ENCODE data around the gene AP2A2. TPM values are rescaled to one million over a fixed set of nuclear protein-coding genes. Genes with fewer than 3 reads are reported as not detected.

Gene AP2A2
- total RNA-seq, 1 experiment from 2014 or later: 55.5 TPM

DNA sequence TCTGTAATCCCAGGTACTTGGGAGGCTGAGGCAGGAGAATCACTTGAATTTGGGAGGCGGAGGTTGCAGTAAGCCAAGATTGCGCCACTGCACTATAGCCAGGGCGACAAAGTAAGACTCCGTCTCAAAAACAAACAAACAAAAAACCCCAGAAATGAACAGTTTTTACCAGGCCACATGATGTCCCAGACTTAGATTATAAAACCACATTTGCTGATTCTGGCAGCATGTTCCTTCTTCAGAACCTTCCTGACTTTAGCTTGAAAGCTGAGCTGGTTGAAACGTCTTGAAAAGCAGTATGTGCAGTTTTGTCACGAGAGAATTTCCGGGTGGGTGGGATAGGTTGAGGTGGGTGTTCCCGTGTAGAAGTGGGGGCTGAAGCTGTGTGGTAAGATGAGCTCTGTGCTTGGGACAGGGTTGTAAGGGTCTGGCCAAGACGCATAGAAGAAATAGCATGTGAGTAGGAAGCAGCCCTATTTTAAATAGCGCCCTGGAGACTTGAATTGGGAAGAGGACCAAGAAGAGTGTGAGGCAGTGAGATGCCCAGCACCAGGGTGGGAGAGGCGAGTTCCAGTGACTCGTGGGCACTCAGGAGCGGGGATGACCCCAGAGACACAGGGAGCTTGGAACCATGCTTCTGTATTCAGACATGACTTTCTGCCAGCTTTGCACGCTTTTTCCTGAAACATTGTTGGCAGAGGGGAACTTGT lies 7.6 kb downstream of the AP2A2 start:
- Histone ChIP-seq H3K9me2 (ENCODE audit: insufficient read depth) (no peaks in the 10 kb centered on the region), H2AFZ (ENCODE audit: low read depth, low read length, poor library complexity, severe bottlenecking) (no peak overlapping the region), H3K79me2 (ENCODE audit: insufficient read depth, low read length) (peaks cover 94% of the 10 kb centered on the region), H3K9ac (ENCODE audit: low read length) (no peak overlapping the region), H3K4me3 (replicated peaks in 1 of 2; ENCODE audit: low read depth in 1 of 2, low read length in 2 of 2) (no peak overlapping the region), H3K4me2 (ENCODE audit: low read length) (no peak overlapping the region), H3K27ac (ENCODE audit: low read depth, low read length) (no peak overlapping the region), H3K4me1 (ENCODE audit: control insufficient read depth in 1 of 2, insufficient read depth in 2 of 2, low read length in 2 of 2) (peaks cover 0 to 9% of the 10 kb centered on the region in 2 experiments; a peak in 1 of 4 replicates), H3K36me3 (ENCODE audit: control insufficient read depth in 1 of 2, insufficient read depth in 2 of 2, low read length in 2 of 2) (peaks cover 0 to 4% of the 10 kb centered on the region in 2 experiments; a peak in 1 of 4 replicates), H3K9me3 (ENCODE audit: control insufficient read depth in 1 of 2, insufficient read depth in 1 of 2, low read depth in 1 of 2, low read length in 2 of 2) (no peaks in the 10 kb centered on the region), H4K20me1 (ENCODE audit: insufficient read depth) (no peaks in the 10 kb centered on the region), H3K27me3 (ENCODE audit: insufficient read depth, low read length) (no peaks in the 10 kb centered on the region)
- no peak for TF ChIP-seq ZFX (IDR thresholded peaks at IDR 0.05)
- TF ChIP-seq SIN3A (IDR thresholded peaks at IDR 0.05; ENCODE audit: low read depth): no peak
- TF ChIP-seq ELF1 (IDR thresholded peaks at IDR 0.05; ENCODE audit: borderline replicate concordance, low read depth): no peak
- no peak for TF ChIP-seq ZNF274 (IDR thresholded peaks at IDR 0.05; ENCODE audit: low read depth, low read length)
- no peak for TF ChIP-seq JUND (IDR thresholded peaks at IDR 0.05)
- TF ChIP-seq POLR2AphosphoS5 (IDR thresholded peaks at IDR 0.05; ENCODE audit: low read depth, low read length): no peak
- TF ChIP-seq TCF7L2 (IDR thresholded peaks at IDR 0.05; ENCODE audit: borderline replicate concordance, extremely low read depth, insufficient read depth, insufficient read length): no peak
- ATAC-seq (no peak), DNase-seq (ENCODE audit: low read depth, low spot score) (no peak)
- BruUV-seq (replicated peaks): no TSS peak
- ChIA-PET CTCF (no interaction called here), POLR2A (no interaction called here), RAD21 (ENCODE audit: low non-redundant PET in 1 of 2, low total read pairs in 2 of 2, uncharacterized antibody in 2 of 2, unreplicated experiment in 2 of 2) (no interaction called here)
- intact Hi-C loops (cut with micrococcal nuclease): no loop called here

DNA sequence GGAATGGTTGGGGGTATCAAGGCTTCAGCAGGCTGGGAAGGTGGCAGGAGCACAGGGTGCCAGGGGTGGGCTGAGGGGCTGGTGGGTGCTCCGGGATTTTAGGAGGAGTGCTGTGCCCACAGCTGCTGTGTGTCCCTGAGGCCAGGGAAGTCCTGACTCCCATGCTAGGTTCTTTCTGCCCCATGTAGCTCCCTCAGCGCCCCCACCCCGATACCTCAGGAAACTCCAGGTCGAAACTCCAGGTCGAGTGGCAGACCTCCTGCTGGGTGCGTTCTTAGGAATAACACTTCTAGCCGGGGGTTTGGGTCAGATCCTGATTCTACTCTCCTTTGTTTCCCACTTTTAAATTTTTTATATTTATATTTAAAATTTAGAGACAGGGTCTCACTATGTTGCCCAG lies 8.3 kb downstream of the AP2A2 start:
- no peak overlapping the region for H3K9ac ChIP-seq (ENCODE audit: low read length)
- no peak overlapping the region for H3K27ac ChIP-seq (ENCODE audit: low read depth, low read length)
- H3K4me3 ChIP-seq (replicated peaks in 1 of 2; ENCODE audit: low read depth in 1 of 2, low read length in 2 of 2): no peak overlapping the region
- H3K36me3 ChIP-seq (ENCODE audit: control insufficient read depth in 1 of 2, insufficient read depth in 2 of 2, low read length in 2 of 2): 0 out of 4 replicates have a peak, but pooled peaks cover 0 to 4% of the 10 kb centered on the region in 2 experiments
- no TSS peak for BruUV-seq (replicated peaks)
- DNase-seq (ENCODE audit: low read depth, low spot score) (no peak), ATAC-seq (no peak)
- H3K9me2 ChIP-seq (ENCODE audit: insufficient read depth): no peaks in the 10 kb centered on the region
- no peaks in the 10 kb centered on the region for H4K20me1 ChIP-seq (ENCODE audit: insufficient read depth)
- TF ChIP-seq SRF (IDR thresholded peaks at IDR 0.05; ENCODE audit: low read depth) (no peak), POLR2A (IDR thresholded peaks at IDR 0.05; ENCODE audit: borderline replicate concordance, extremely low read depth, insufficient read depth, insufficient read length) (no peak), POLR2AphosphoS5 (IDR thresholded peaks at IDR 0.05; ENCODE audit: low read depth, low read length) (no peak), EZH2 (IDR thresholded peaks at IDR 0.05) (no peak), SIN3A (IDR thresholded peaks at IDR 0.05; ENCODE audit: low read depth) (no peak), YY1 (IDR thresholded peaks at IDR 0.05; ENCODE audit: extremely low read depth, insufficient replicate concordance, low read depth, low read length) (no peak), EZH2phosphoT487 (IDR thresholded peaks at IDR 0.05; ENCODE audit: borderline replicate concordance) (no peak), EGR1 (IDR thresholded peaks at IDR 0.05; ENCODE audit: low read depth) (no peak), RAD21 (IDR thresholded peaks at IDR 0.05; ENCODE audit: low read depth) (no peak), SP1 (IDR thresholded peaks at IDR 0.05; ENCODE audit: low read depth) (no peak), JUND (IDR thresholded peaks at IDR 0.05) (no peak)
- TF ChIP-seq, protein P1, sequence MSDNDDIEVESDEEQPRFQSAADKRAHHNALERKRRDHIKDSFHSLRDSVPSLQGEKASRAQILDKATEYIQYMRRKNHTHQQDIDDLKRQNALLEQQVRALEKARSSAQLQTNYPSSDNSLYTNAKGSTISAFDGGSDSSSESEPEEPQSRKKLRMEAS (IDR thresholded peaks at IDR 0.05): no peak
- peaks cover 0 to 9% of the 10 kb centered on the region in 2 experiments; a peak in 1 of 4 replicates for H3K4me1 ChIP-seq (ENCODE audit: control insufficient read depth in 1 of 2, insufficient read depth in 2 of 2, low read length in 2 of 2)
- ChIA-PET POLR2A (no interaction called here), RAD21 (ENCODE audit: low non-redundant PET in 1 of 2, low total read pairs in 2 of 2, uncharacterized antibody in 2 of 2, unreplicated experiment in 2 of 2) (no interaction called here), CTCF (no interaction called here)
- H3K9me3 ChIP-seq (ENCODE audit: control insufficient read depth in 1 of 2, insufficient read depth in 1 of 2, low read depth in 1 of 2, low read length in 2 of 2): no peaks in the 10 kb centered on the region
- no peaks in the 10 kb centered on the region for H3K27me3 ChIP-seq (ENCODE audit: insufficient read depth, low read length)
- no peak overlapping the region for H3K4me2 ChIP-seq (ENCODE audit: low read length)
- peaks cover 93% of the 10 kb centered on the region for H3K79me2 ChIP-seq (ENCODE audit: insufficient read depth, low read length)
- intact Hi-C loops (cut with micrococcal nuclease): no loop called here
- H2AFZ ChIP-seq (ENCODE audit: low read depth, low read length, poor library complexity, severe bottlenecking): no peak overlapping the region
